Activated CD4-positive, alpha-beta T cell treated with anti-CD3 and anti-CD28 coated beads, Interleukin-2, amount 50 U/mL, for 16 hours (primary cell): Measurements from ENCODE around the gene RANGAP1.

ENCODE experiments used
- DNase-seq: peaks from one replicate; pipeline ENCODE4 v3.0.0-alpha.2; 2020

The RANGAP1 gene

GRCh38 chr22:41231369-41231768 is 54.6 kb downstream of the RANGAP1 start:
- no peak for DNase-seq

DNA sequence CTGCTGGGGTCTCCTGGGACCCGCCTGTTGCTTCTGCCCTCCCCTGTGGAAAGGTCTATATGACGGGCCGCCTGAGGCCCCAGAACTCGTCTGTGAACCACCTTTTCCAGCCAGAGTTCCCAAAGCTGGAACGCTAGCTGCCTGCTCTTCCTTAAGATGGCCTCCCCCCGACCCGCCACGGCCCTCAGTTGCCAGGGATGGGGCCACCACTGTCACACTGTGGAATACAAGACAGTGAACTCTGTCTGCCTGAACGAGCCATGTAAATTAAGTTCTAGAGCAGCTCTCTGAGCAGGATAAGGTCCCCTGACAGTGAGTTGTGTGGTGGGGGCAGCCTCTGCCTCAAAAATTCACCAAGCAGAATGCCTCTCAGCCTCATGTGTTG is 55.6 kb downstream of the RANGAP1 start:
- no peak for DNase-seq

DNA sequence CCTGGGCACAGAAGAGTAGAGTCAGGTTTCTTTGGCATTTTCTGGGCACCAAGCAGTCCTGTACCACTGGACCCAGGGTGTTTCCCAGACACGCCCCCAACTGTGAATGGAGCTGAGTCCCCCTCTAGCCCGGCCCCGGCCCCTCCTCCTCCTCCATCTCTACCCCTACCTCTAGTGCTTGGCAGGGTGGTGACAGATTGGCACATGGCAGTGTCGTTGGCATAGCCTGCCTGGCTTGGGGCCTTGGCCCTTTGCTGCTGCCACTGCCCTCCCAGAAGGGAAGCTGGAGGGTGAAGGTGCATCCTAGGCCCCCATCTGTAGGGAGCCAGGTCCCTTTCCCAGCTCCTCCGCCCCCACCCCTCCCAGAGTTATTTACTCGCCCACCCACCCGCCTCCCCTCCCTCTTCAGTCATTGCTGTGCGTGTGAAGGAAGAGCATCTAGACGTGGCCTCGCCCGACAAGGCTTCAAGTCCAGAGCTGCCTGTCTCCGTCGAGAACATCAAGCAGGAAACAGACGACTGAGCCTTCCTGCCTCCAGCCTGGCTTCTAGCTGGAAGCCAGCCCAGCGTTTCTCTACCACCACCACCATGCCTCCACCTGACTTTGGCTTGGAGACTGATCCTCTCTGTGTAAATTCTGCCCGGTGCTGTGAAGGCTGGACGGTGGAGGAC is 56.1 kb downstream of the RANGAP1 start:
- no peak for DNase-seq

GRCh38 chr22:41229215-41229614 is 56.8 kb downstream of the RANGAP1 start:
- DNase-seq: no peak

DNA sequence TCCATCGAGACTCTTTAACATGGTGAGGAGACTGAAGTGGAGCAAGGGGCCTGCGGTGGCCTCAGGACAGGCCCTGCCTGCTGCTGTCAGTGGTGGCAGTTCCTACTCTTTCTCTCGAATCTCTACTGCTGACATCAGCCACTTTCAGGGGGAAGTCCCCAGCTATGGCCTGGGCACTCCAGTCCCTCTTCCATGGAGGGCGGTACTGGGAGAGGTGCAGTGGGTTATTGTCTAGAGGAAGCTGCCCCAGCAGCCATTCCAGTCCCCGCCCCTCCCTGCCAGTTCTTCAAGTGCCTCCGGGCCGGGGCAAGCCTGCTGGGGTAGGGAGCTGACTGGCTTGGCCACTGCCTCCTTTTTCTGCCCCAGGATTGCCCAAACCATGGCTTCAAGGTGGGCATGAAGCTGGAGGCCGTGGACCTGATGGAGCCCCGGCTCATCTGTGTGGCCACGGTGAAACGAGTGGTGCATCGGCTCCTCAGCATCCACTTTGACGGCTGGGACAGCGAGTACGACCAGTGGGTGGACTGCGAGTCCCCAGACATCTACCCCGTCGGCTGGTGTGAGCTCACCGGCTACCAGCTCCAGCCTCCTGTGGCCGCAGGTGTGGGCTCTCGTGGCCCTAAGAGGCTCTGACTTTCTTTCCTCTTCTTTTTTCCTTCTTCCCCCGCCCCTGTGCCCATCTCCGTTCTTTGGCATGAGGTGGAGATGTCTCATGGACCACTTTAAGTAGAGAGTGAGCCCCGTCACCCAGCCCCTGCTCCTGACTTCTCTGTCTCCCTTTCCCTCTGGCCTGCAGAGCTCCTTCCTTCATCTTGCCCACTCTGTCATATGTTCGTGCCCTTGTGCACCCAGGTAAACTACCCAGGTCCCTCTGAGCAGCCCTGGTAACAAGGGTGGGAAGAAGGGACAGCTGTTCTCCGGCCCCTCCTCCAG is 59.0 kb downstream of the RANGAP1 start:
- DNase-seq: no peak

GRCh38 chr22:41223535-41223934 is 62.5 kb downstream of the RANGAP1 start:
- no peak for DNase-seq

- DNase-seq: no peak
Measured at GRCh38 chr22:41222846-41223507, 63.0 kb downstream of the RANGAP1 start.

- peak; percentile 70 for DNase-seq
Measured at GRCh38 chr22:41217553-41218157, 68.3 kb downstream of the RANGAP1 start.

DNA sequence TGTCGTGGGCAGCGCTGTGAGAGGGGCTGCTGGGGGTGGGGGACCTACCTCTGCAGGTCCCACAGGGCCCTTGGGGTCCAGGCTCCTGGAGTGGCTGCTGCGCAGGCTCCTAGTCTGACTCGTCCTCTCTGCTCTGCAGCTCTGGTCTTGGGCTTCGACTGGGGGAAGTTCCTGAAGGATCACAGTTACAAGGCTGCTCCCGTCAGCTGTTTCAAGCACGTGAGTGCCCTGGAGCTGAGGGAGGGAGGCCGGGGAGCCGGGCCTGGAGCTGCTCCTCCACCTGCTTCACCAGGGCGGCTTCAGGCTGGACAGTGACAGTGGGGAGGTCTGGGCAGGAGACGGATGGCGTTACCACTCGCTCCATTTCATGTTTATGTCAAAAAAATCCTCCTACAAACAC is 69.0 kb downstream of the RANGAP1 start:
- no peak for DNase-seq

GRCh38 chr22:41215926-41216325 is 70.1 kb downstream of the RANGAP1 start:
- no peak for DNase-seq

- no peak for DNase-seq
Measured at GRCh38 chr22:41215409-41215808, 70.6 kb downstream of the RANGAP1 start.

DNA sequence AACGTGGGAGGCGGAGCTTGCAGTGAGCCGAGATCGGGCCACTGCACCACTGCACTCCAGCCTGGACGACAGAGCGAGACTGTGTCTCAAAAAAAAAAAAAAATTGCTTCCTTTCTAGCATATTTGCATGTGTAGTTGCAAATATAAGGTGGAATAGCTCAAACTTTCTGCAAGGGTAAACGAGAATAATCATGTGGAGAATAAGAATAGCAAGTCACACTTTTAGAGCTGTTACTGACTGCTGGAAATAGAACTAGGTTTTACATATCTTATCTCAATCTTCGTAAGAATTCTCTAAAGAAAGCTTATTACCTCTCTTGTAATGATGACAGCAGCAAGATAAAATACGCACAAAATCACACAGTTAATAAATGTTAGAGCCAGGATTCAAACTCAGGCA is 79.3 kb downstream of the RANGAP1 start:
- no peak for DNase-seq

GRCh38 chr22:41204992-41205900 is 80.7 kb downstream of the RANGAP1 start, which contains the start of gene L3MBTL2:
L3MBTL2 (plus strand) TSS chr22:41205312; CDS start chr22:41205363, 51 bp downstream.
- DNase-seq: peak; percentile 99

DNA sequence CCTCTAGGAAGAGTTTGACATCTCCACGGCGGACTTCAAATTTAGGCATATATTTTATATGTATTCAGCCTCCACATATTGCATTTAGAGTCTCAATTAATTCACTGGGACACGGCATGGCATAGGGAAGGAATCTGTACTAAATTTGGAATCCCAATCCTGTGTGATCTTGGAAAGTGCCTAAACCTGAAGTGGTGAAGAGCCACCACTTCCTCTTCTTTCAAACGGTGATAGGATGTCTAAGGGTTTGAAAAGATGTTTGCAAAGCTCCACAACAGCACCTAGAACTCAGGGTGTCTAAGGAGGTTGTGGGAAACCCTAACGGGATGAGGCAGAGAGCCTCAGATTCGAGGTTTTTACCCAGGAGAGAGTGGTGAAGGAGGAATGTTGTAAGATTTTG is 81.9 kb downstream of the RANGAP1 start:
- no peak for DNase-seq

DNA sequence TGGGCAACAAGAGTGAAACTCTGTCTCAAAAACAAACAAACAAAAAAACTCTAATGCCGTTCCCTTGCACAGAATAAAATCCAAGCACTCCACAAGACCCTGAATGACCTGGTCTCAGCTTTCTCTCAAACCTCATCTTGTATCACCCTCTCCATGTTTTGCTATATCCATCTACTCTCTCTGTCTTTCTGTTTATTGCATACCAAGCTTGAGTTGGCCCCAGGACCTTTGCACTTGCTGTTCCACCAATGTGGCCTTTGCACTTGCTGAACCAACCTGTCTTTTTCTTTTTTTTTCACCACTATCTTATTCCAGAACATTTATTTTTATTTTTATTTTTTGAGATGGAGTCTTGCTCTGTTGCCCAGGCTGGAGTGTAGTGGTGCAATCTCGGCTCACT is 82.9 kb downstream of the RANGAP1 start:
- no peak for DNase-seq

GRCh38 chr22:41201141-41201540 is 84.8 kb downstream of the RANGAP1 start:
- DNase-seq: no peak

DNA sequence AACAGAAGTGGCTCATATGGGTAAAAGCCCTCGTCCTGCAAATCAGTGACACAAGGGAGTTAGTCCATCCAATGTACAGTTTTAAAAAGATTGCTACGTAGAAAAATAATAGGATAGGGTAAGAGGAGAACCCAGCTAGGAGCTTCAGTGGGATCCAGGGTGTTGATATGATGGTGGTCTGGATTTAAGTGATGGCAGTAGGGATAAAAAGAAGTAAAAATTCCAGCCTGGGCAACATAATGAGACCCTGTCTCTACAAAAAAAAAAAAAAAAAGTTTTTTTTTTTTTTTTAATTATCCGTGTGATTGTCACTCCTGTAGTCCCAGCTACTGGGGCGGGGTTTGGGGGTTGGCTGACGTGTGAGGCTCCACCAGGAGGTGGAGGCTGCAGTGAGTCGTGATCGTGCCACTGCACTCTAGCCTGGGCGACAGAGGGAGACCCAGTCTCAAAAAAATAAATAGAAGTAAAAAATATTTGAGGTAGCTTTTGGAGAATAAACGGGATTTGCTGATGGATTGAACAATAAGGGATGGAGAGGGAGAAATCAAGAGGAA is 87.9 kb downstream of the RANGAP1 start:
- DNase-seq: peak; percentile 54

DNA sequence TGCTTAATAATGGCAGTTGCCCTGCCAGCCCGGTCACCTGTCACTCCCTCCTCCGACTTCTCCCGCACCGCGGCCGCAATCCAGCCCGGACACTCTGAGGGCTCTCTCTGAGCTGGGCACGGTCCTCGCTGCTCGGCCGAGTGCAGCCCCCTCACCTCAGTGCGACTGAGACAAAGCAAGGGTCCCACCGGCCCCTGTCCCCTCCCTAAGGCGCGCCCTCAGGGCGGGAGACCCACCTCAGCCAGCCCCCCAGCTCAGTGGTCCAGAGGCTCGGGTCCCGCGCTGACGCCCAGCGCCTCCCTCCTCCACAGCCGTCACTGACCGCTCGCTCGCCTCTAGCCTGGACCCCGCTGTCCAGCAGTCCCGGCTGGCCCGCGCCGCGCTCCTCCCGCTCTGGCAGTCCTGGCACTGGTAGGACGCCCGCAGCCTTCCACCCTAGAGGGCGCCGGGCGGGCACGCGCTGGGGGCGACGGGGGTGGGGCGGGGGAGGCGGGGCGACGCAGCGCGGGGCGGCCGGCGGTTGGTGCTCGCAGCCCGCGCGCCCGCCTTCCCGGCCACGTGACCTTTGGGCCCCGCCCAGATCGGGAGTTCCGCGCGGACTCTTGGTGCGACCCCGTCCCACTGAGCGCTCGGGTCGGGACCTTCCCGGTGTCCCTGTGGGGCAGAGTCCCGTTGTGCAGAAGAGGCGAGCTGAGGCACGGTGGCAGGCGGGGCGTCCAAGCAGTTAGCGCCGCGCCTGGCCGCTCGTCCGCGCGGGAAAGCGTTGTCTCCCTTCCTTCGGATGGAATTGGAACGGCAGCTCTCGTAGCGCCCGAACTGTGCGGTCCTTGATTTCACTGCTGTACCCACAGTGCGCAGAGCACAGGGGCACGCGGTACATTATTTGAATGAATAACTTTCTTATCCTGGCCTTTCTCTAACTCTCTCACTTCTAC is 88.7 kb downstream of the RANGAP1 start:
- DNase-seq: peak; percentile 74
